Colonic mucosa (tissue), 4 donors: ENCODE data around the gene CCNT2. TPM values are rescaled to one million over a fixed set of nuclear protein-coding genes. Genes with fewer than 3 reads are reported as not detected.

Source experiments
- DNase-seq: peaks from one replicate; pipeline ENCODE4 v3.0.0-alpha.2; 2020
- H3K27ac ChIP-seq: fragments of 200-600 bp; one replicate; pipeline ENCODE4 v1.8.0; 2021
- H3K27me3 ChIP-seq: fragments of 200-600 bp; one replicate; pipeline ENCODE4 v1.8.0; 2021
- H3K36me3 ChIP-seq: fragments of 200-600 bp; one replicate; pipeline ENCODE4 v1.8.0; 2021
- H3K4me1 ChIP-seq: fragments of 200-600 bp; one replicate; pipeline ENCODE4 v1.8.0; 2021; ENCODE audit warnings: mild to moderate bottlenecking
- H3K4me3 ChIP-seq: fragments of 200-600 bp; one replicate; pipeline ENCODE4 v1.8.0; 2021
- H3K9ac ChIP-seq, 2 donors: one replicate each; pipeline ENCODE4 v1.7.0; 2013; ENCODE audit warnings: control low read depth in 2 of 2, low read depth in 2 of 2, low read length in 2 of 2
- H3K9me3 ChIP-seq: fragments of 200-600 bp; one replicate; pipeline ENCODE4 v1.8.0; 2021
- CTCF ChIP-seq: fragments of 200-600 bp; IDR thresholded peaks from one replicate; pipeline ENCODE4 v1.8.0; 2022; ENCODE audit warnings: antibody characterized with exemption, mild to moderate bottlenecking
- intact Hi-C: fragments of 100-400 bp; cut with DNase I; formaldehyde crosslinking; loops from one replicate; pipeline ENCODE4 v1.14.1; 2022
- total RNA-seq, 2 donors: library from RNA; stranded (reverse); fragmentation: NEBNext Ultra II Directional in 1 of 2; extraction: Animal tissue kit (Norgen Biotek cat#: 25700) in 1 of 2; gene quantifications; one replicate each; pipeline ENCODE4 v1.2.1, GENCODE V29; 2021
- donor health status: healthy.
- donor health status: DM: no; HTN: no; CAD: no.
- donor health status: DM: no; HTN: no; CAD: no.

The CCNT2 gene
- total RNA-seq, 2 donors from 2014 or later: 26.3 to 38.7 TPM

- no peak for TF ChIP-seq CTCF
- H3K27me3 ChIP-seq: no peaks in the 10 kb centered on the region
- DNase-seq: no peak
These were observed 34.9 kb upstream of the CCNT2 start for GRCh38 chr2:134883552-134884293.

GRCh38 chr2:134884435-134884834 lies 34.2 kb upstream of the CCNT2 start:
- intact Hi-C loops: no loop called here
- no peak for DNase-seq
- Histone ChIP-seq H3K27me3 (no peaks in the 10 kb centered on the region), H3K9ac (no peak overlapping the region), H3K9me3 (no peaks in the 10 kb centered on the region), H3K36me3 (no peaks in the 10 kb centered on the region), H3K4me1 (no peaks in the 10 kb centered on the region), H3K27ac (no peak overlapping the region), H3K4me3 (no peak overlapping the region)
- no peak for TF ChIP-seq CTCF

More at GRCh38 chr2:134883552-134884293, 34.9 kb upstream of the CCNT2 start:
- H3K9ac ChIP-seq: no peak overlapping the region
- intact Hi-C loops: no loop called here
- no peaks in the 10 kb centered on the region for H3K36me3 ChIP-seq
- no peak overlapping the region for H3K4me3 ChIP-seq
- H3K9me3 ChIP-seq: no peaks in the 10 kb centered on the region
- H3K4me1 ChIP-seq: no peaks in the 10 kb centered on the region
- no peak overlapping the region for H3K27ac ChIP-seq

- Histone ChIP-seq H3K36me3 (no peaks in the 10 kb centered on the region), H3K4me1 (no peaks in the 10 kb centered on the region), H3K27ac (no peak overlapping the region), H3K9me3 (no peaks in the 10 kb centered on the region), H3K4me3 (no peak overlapping the region), H3K27me3 (no peaks in the 10 kb centered on the region), H3K9ac (no peak overlapping the region)
- DNase-seq: no peak
- intact Hi-C loops: loop anchor here (10.0 kb wide), 1 partner anchor 108 kb away; no protein-coding TSS in a partner anchor
- TF ChIP-seq CTCF: no peak
These were observed 26.2 kb upstream of the CCNT2 start for GRCh38 chr2:134892282-134893035.

- H3K9ac ChIP-seq: no peak overlapping the region
- TF ChIP-seq CTCF: peak; percentile 18
- H3K36me3 ChIP-seq: no peaks in the 10 kb centered on the region
- no peaks in the 10 kb centered on the region for H3K4me1 ChIP-seq
- H3K27ac ChIP-seq: no peak overlapping the region
- H3K27me3 ChIP-seq: no peaks in the 10 kb centered on the region
- DNase-seq: no peak
- no peaks in the 10 kb centered on the region for H3K9me3 ChIP-seq
- H3K4me3 ChIP-seq: no peak overlapping the region
- intact Hi-C loops: loop anchor here (10.0 kb wide), 1 partner anchor 113 kb away; no protein-coding TSS in a partner anchor
These were observed 20.7 kb upstream of the CCNT2 start for GRCh38 chr2:134897932-134898331.

GRCh38 chr2:134899204-134899603 lies 19.4 kb upstream of the CCNT2 start:
- intact Hi-C loops: loop anchor here (10.0 kb wide), 1 partner anchor 114 kb away; no protein-coding TSS in a partner anchor
- Histone ChIP-seq H3K4me1 (no peaks in the 10 kb centered on the region), H3K27ac (no peak overlapping the region), H3K36me3 (no peaks in the 10 kb centered on the region), H3K4me3 (no peak overlapping the region), H3K27me3 (no peaks in the 10 kb centered on the region), H3K9me3 (no peaks in the 10 kb centered on the region), H3K9ac (no peak overlapping the region)
- TF ChIP-seq CTCF: no peak
- no peak for DNase-seq
